Measurements from ENCODE around the gene WFDC13.

GRCh38 chr20:45701104-45701503, 734 bp upstream of the WFDC13 start:
- no peak for TF ChIP-seq POLR2A (IDR thresholded peaks at IDR 0.05)
- TF ChIP-seq, protein P1, sequence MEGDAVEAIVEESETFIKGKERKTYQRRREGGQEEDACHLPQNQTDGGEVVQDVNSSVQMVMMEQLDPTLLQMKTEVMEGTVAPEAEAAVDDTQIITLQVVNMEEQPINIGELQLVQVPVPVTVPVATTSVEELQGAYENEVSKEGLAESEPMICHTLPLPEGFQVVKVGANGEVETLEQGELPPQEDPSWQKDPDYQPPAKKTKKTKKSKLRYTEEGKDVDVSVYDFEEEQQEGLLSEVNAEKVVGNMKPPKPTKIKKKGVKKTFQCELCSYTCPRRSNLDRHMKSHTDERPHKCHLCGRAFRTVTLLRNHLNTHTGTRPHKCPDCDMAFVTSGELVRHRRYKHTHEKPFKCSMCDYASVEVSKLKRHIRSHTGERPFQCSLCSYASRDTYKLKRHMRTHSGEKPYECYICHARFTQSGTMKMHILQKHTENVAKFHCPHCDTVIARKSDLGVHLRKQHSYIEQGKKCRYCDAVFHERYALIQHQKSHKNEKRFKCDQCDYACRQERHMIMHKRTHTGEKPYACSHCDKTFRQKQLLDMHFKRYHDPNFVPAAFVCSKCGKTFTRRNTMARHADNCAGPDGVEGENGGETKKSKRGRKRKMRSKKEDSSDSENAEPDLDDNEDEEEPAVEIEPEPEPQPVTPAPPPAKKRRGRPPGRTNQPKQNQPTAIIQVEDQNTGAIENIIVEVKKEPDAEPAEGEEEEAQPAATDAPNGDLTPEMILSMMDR (IDR thresholded peaks at IDR 0.05): no peak
